ENCODE results near the gene TMC8. TPM values are rescaled to one million over a fixed set of nuclear protein-coding genes. Genes with fewer than 3 reads are reported as not detected.
A peak's percentile ranks its signal among the peaks of the same experiment; 100 is the strongest.

Gene TMC8
- total RNA-seq, 1 donor from 2014 or later: 234 TPM

DNA sequence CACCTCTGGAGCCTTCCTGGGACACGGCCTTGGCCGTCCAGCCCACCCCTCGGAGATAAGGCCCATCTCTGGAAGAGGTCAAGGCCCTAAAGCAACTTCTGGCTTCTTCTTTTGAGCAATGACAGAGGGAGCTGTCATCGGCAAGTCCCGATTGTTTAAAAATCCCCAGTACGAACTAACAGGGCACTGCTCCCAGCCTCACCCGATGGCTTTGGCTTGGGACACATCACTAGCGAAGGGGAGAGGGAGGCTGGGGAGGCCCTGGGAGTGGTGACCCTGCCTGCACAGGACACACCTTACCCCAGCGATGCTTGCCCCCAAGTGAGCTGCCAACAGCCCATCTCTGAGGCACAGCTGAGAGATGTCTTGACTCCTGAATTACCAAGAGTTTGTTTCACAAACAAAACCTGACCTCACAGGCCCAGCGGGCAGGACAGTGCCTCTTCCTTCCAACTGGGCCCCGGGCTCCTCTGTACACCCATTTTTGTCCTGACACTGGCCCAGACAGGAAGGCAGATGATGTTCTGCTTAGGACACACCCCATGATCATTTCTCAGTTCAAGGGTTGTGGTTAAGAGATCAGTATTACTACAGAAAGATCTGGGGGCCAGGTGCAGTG lies 42.6 kb downstream of the TMC8 start:
- intact Hi-C loops (cut with micrococcal nuclease): no loop called here
- peak overlapping the region; percentile 77 for H3K27ac Mint-ChIP-seq
- peaks cover 46% of the 10 kb centered on the region for H3K4me1 Mint-ChIP-seq
- no peaks in the 10 kb centered on the region for H3K27me3 Mint-ChIP-seq
- H3K36me3 Mint-ChIP-seq (ENCODE audit: low read depth): peaks cover 35% of the 10 kb centered on the region
- peak overlapping the region; percentile 43 for H3K4me3 Mint-ChIP-seq
- no peaks in the 10 kb centered on the region for H3K9me3 Mint-ChIP-seq
- DNase-seq: peak; percentile 82

DNA sequence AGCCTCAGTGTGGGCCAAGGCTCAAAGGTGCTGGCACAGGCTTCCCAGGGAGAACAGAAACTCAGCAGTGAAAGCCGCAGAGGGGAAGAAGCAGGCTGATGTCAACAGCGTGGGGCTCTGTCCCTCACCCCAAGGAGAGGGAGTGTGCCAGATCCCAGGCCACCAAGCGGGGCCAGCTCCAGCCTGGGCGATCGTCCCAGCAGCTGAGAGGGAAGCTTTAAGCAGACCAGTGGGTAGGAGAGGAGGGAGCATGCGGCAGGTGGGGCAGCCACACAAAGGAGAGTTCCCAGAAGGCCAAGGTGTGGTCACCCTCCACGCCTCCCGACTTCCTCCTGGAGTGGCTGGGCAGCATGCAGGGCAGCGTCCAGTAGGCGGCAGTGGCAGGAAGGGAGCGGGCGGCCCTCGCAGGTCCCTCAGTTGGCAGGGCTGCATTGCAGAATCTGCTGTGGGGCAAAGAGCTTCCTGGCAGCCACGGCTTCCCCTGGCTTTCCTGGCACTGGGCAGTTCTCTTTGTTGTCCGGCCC lies 43.8 kb downstream of the TMC8 start:
- DNase-seq: no peak
- intact Hi-C loops (cut with micrococcal nuclease): no loop called here
- H3K36me3 Mint-ChIP-seq (ENCODE audit: low read depth): peaks cover 42% of the 10 kb centered on the region
- H3K4me1 Mint-ChIP-seq: peaks cover 46% of the 10 kb centered on the region
- no peaks in the 10 kb centered on the region for H3K9me3 Mint-ChIP-seq
- no peak overlapping the region for H3K27ac Mint-ChIP-seq
- H3K27me3 Mint-ChIP-seq: no peaks in the 10 kb centered on the region
- H3K4me3 Mint-ChIP-seq: no peak overlapping the region

DNA sequence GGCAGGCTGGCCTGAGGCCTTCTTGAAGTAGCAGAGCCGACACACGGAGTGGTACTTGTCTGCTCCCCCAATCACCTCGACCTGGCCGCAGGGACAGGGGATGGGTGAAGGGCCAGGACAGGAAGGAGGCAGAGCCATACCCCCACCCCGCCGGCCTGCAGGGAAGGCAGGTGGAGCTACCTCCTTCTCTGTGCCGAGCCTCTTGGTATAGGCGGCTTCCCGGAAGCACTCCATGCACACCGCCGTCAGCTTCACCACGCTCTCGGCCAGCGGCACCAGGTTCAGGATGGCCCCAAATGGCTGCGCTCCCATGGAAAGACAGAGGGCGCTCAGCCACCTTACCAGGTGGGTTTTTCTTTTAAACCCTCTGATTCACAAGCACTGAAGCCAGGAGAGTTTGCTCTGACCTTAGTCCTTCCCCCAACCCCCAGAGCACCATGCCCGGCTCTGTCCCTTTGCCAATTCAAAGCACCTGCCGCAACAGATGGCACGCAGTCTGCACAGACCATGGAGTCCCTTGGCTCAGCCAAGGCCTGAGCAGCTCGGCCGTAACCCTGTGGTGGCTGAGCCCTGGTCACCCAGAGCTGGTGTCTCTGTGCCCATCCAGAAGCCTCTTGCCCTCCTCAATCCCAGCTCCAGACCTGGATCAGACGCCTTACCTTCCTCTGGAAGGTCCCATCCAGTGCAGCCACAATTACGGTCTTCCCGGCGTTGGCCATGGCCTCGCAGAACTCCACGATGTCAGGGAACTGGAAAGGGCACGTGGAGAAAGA lies 44.5 kb downstream of the TMC8 start:
- no peak for DNase-seq
- H3K27ac Mint-ChIP-seq: peak overlapping the region; percentile 56
- H3K4me3 Mint-ChIP-seq: no peak overlapping the region
- intact Hi-C loops (cut with micrococcal nuclease): no loop called here
- H3K36me3 Mint-ChIP-seq (ENCODE audit: low read depth): peaks cover 46% of the 10 kb centered on the region
- no peaks in the 10 kb centered on the region for H3K9me3 Mint-ChIP-seq
- no peaks in the 10 kb centered on the region for H3K27me3 Mint-ChIP-seq
- peaks cover 42% of the 10 kb centered on the region for H3K4me1 Mint-ChIP-seq

- no peak overlapping the region for H3K4me3 Mint-ChIP-seq
- H3K9me3 Mint-ChIP-seq: no peaks in the 10 kb centered on the region
- H3K27ac Mint-ChIP-seq: no peak overlapping the region
- peaks cover 49% of the 10 kb centered on the region for H3K36me3 Mint-ChIP-seq (ENCODE audit: low read depth)
- no peaks in the 10 kb centered on the region for H3K27me3 Mint-ChIP-seq
- DNase-seq: no peak
- intact Hi-C loops (cut with micrococcal nuclease): no loop called here
- peaks cover 46% of the 10 kb centered on the region for H3K4me1 Mint-ChIP-seq
Observed at GRCh38 chr17:78175643-78175981, 45.0 kb downstream of the TMC8 start.

- Mint-ChIP-seq H3K36me3 (ENCODE audit: low read depth) (peaks cover 48% of the 10 kb centered on the region), H3K27me3 (no peaks in the 10 kb centered on the region), H3K27ac (no peak overlapping the region), H3K4me1 (peaks cover 38% of the 10 kb centered on the region), H3K9me3 (no peaks in the 10 kb centered on the region), H3K4me3 (no peak overlapping the region)
- DNase-seq: peak; percentile 95
- intact Hi-C loops (cut with micrococcal nuclease): loop anchor here (1.0 kb wide), 2 partner anchors 64 to 91 kb away; no protein-coding TSS in a partner anchor
Observed at GRCh38 chr17:78176548-78177025, 46.0 kb downstream of the TMC8 start.

GRCh38 chr17:78179372-78179771 lies 48.8 kb downstream of the TMC8 start:
- no peak for DNase-seq
- Mint-ChIP-seq H3K9me3 (no peaks in the 10 kb centered on the region), H3K4me3 (no peak overlapping the region), H3K27me3 (no peaks in the 10 kb centered on the region), H3K4me1 (peaks cover 22% of the 10 kb centered on the region), H3K36me3 (ENCODE audit: low read depth) (peaks cover 30% of the 10 kb centered on the region), H3K27ac (no peak overlapping the region)
- intact Hi-C loops (cut with micrococcal nuclease): no loop called here

GRCh38 chr17:78180083-78180482 lies 49.5 kb downstream of the TMC8 start:
- intact Hi-C loops (cut with micrococcal nuclease): no loop called here
- no peak for DNase-seq
- Mint-ChIP-seq H3K27me3 (no peaks in the 10 kb centered on the region), H3K4me1 (peaks cover 27% of the 10 kb centered on the region), H3K9me3 (no peaks in the 10 kb centered on the region), H3K36me3 (ENCODE audit: low read depth) (peaks cover 31% of the 10 kb centered on the region), H3K4me3 (peak overlapping the region; percentile 6), H3K27ac (peak overlapping the region; percentile 25)

DNA sequence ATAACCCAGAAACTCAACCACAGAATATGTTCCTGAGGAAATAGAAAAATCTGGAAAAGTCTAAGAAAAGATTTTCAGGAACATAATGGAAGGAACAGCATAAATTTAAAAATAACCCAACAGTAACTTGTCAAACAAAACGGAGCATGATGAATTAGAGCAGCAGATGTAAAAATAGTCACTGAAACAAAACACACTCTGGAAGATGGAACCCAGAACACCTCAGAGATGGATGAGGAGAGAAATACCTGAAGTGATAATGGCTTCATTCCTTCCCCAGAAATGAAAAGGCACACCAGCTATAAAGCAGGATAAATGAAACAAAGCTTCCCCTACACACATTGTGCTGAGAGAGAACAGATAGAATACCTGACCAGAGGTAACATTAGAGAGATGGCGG lies 49.9 kb downstream of the TMC8 start:
- peak overlapping the region; percentile 6 for H3K4me3 Mint-ChIP-seq
- no peaks in the 10 kb centered on the region for H3K27me3 Mint-ChIP-seq
- no peaks in the 10 kb centered on the region for H3K9me3 Mint-ChIP-seq
- H3K4me1 Mint-ChIP-seq: peaks cover 29% of the 10 kb centered on the region
- peak overlapping the region; percentile 25 for H3K27ac Mint-ChIP-seq
- intact Hi-C loops (cut with micrococcal nuclease): no loop called here
- DNase-seq: no peak
- peaks cover 27% of the 10 kb centered on the region for H3K36me3 Mint-ChIP-seq (ENCODE audit: low read depth)

GRCh38 chr17:78182504-78182903 lies 51.9 kb downstream of the TMC8 start:
- no peak for DNase-seq
- Mint-ChIP-seq H3K4me1 (peaks cover 32% of the 10 kb centered on the region), H3K36me3 (ENCODE audit: low read depth) (peaks cover 27% of the 10 kb centered on the region), H3K27me3 (no peaks in the 10 kb centered on the region), H3K4me3 (no peak overlapping the region), H3K27ac (no peak overlapping the region), H3K9me3 (no peaks in the 10 kb centered on the region)
- intact Hi-C loops (cut with micrococcal nuclease): no loop called here

GRCh38 chr17:78183916-78184315 lies 53.3 kb downstream of the TMC8 start:
- Mint-ChIP-seq H3K4me3 (no peak overlapping the region), H3K27me3 (no peaks in the 10 kb centered on the region), H3K4me1 (peaks cover 35% of the 10 kb centered on the region), H3K9me3 (no peaks in the 10 kb centered on the region), H3K36me3 (ENCODE audit: low read depth) (peaks cover 26% of the 10 kb centered on the region), H3K27ac (no peak overlapping the region)
- intact Hi-C loops (cut with micrococcal nuclease): no loop called here
- no peak for DNase-seq

- DNase-seq: no peak
- Mint-ChIP-seq H3K36me3 (ENCODE audit: low read depth) (peaks cover 23% of the 10 kb centered on the region), H3K27ac (no peak overlapping the region), H3K9me3 (no peaks in the 10 kb centered on the region), H3K4me3 (peak overlapping the region; percentile 31), H3K27me3 (no peaks in the 10 kb centered on the region), H3K4me1 (peaks cover 35% of the 10 kb centered on the region)
- intact Hi-C loops (cut with micrococcal nuclease): no loop called here
Observed at GRCh38 chr17:78184351-78184750, 53.8 kb downstream of the TMC8 start.

GRCh38 chr17:78184868-78185267 lies 54.3 kb downstream of the TMC8 start:
- peak overlapping the region; percentile 86 for H3K4me3 Mint-ChIP-seq
- peaks cover 18% of the 10 kb centered on the region for H3K36me3 Mint-ChIP-seq (ENCODE audit: low read depth)
- H3K4me1 Mint-ChIP-seq: peaks cover 35% of the 10 kb centered on the region
- H3K27ac Mint-ChIP-seq: no peak overlapping the region
- no peaks in the 10 kb centered on the region for H3K27me3 Mint-ChIP-seq
- no peaks in the 10 kb centered on the region for H3K9me3 Mint-ChIP-seq
- intact Hi-C loops (cut with micrococcal nuclease): no loop called here
- no peak for DNase-seq

DNA sequence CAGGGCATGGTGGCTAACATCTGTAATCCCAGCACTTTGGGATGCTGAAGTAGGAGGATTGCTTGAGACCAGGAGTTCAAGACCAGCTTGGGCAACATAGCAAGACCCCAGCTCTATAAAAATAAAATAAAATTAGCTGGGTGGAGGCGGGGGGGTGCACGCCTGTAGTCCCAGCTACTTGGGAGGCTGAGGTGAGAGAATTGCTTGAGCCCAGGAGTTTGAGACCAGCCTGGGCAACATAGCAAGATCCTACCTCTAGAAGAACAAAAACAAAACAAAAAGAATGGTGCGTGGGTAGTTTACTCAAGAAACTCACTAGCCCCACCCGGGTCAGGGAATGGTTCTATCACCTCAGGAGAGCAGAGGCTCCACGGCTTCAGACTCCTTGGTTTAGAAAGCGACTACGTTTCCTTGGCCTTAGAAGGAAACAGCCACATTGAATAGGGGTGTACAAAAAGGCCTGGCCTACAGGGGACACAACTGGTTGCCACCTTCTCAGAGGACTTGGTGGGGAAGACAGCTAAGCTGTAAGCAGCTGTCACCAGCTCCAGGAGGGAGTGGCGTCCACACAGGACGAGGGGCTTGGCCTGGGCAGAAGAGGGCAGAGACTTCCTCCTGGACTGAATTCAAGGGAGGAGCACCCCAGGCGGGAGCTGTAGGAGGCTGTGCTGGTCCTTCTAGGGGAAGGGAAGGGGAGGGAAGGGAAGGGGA lies 55.6 kb downstream of the TMC8 start:
- Mint-ChIP-seq H3K27me3 (no peaks in the 10 kb centered on the region), H3K36me3 (ENCODE audit: low read depth) (peaks cover 16% of the 10 kb centered on the region), H3K9me3 (no peaks in the 10 kb centered on the region), H3K27ac (peak overlapping the region; percentile 76), H3K4me3 (peak overlapping the region; percentile 86), H3K4me1 (peaks cover 32% of the 10 kb centered on the region)
- intact Hi-C loops (cut with micrococcal nuclease): no loop called here
- peak; percentile 75 for DNase-seq

Measured in activated CD4-positive, alpha-beta T cell treated with anti-CD3 and anti-CD28 coated beads, Interleukin-2, amount 10 ng/mL, durations not matched to agents 24 days and 14 days (primary cell).